H1 (cell line): Measurements from ENCODE around the gene ACTL8.

ENCODE experiments used
- EZH2 ChIP-seq: fragments of 200-600 bp; sonication (generic); IDR thresholded peaks from 2 replicates; pipeline ENCODE4 v1.7.1; 2012; ENCODE audit warnings: low read depth, mild to moderate bottlenecking, moderate library complexity, low read length, inconsistent platforms; ENCODE audit not compliant: severe bottlenecking
- FOSL1 ChIP-seq: IDR thresholded peaks from 2 replicates; pipeline ENCODE4 v1.6.1; 2011; ENCODE audit warnings: mild to moderate bottlenecking, low read depth, low read length, moderate library complexity; ENCODE audit not compliant: insufficient read depth
- KDM1A ChIP-seq: fragments of 200-600, 300-600 bp; sonication (generic); IDR thresholded peaks from 2 replicates; pipeline ENCODE4 v1.7.1; 2016; ENCODE audit warnings: mild to moderate bottlenecking, low read length, borderline replicate concordance
- KDM5A ChIP-seq: fragments of 200-600 bp; IDR thresholded peaks from 2 replicates; pipeline ENCODE4 v1.7.1; 2012; ENCODE audit warnings: mild to moderate bottlenecking, low read length, inconsistent platforms, mixed read lengths
- RAD21 ChIP-seq, 2 experiments: IDR thresholded peaks in 1 of 2; conservative IDR thresholded peaks in 1 of 2; 2 replicates each; pipeline ENCODE4 v1.6.1; 2011; ENCODE audit warnings: low read depth in 2 of 2, low read length in 2 of 2, improper control_type of control experiment in 1 of 2, inconsistent platforms in 1 of 2, mild to moderate bottlenecking in 1 of 2, moderate library complexity in 1 of 2
- SP2 ChIP-seq: IDR thresholded peaks from 2 replicates; pipeline ENCODE4 v1.6.1; 2012; ENCODE audit warnings: mild to moderate bottlenecking, low read length, inconsistent platforms
- TEAD4 ChIP-seq: IDR thresholded peaks from 2 replicates; pipeline ENCODE4 v1.6.1; 2012; ENCODE audit warnings: low read depth, low read length, inconsistent platforms, mixed read lengths
- ZNF274 ChIP-seq: IDR thresholded peaks from 2 replicates; pipeline ENCODE4 v1.7.0; 2012; ENCODE audit warnings: low read length, borderline replicate concordance; ENCODE audit errors: extremely low read depth

DNA sequence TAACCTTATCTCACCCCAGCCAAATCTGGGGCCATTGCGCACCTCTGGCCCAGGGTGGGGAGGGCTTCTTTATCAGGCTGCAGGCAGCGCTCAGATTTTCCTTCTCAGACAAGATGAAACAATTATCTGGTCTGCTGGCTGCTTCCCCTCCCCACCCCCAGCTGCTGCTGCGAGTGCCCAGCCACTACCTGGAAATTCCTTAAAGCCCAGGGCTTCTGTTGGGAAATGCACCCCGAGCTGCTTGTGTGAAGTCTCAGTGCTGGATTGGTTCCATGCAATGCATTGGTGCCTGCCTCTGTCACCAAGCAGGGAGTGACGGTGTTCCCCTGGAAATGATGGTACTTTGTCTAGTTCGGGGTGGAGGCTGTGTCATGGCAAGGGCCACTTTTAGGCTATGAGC, 18.5 kb upstream of the ACTL8 start:
- TF ChIP-seq RAD21 (IDR thresholded peaks at IDR 0.05 in 1 of 2, conservative IDR thresholded peaks at IDR 0.05 in 1 of 2; ENCODE audit: low read depth in 2 of 2, low read length in 2 of 2): no peak
- TF ChIP-seq KDM5A: no peak
- TF ChIP-seq TEAD4: no peak
- TF ChIP-seq EZH2: no peak
- no peak for TF ChIP-seq ZNF274
- no peak for TF ChIP-seq FOSL1
- TF ChIP-seq SP2: no peak
- no peak for TF ChIP-seq KDM1A
